Retinal pigment epithelial cell (primary cell): ENCODE data around the gene ACOX1.

Experiments used
- DNase-seq: peaks from one replicate; pipeline ENCODE4 v3.0.0-alpha.2; 2010; ENCODE audit warnings: low read depth
- H3K4me3 ChIP-seq: 2 replicates; pipeline ENCODE4 v1.5.1; 2011; ENCODE audit warnings: mild to moderate bottlenecking, low read length, control low read depth, moderate library complexity
- CTCF ChIP-seq: conservative IDR thresholded peaks from 2 replicates; pipeline ENCODE4 v1.5.1; 2011; ENCODE audit warnings: low read depth, low read length, control low read depth, inconsistent platforms

ACOX1 gene

GRCh38 chr17:75995385-75995925 is 16.5 kb upstream of the ACOX1 start:
- no peak for DNase-seq
- no peak for TF ChIP-seq CTCF
- H3K4me3 ChIP-seq, result no peak overlapping the region

GRCh38 chr17:75994802-75995370 is 15.9 kb upstream of the ACOX1 start:
- TF ChIP-seq CTCF, result no peak
- H3K4me3 ChIP-seq, result no peak overlapping the region
- no peak for DNase-seq

- no peak overlapping the region for H3K4me3 ChIP-seq
- DNase-seq, result no peak
- TF ChIP-seq CTCF, result no peak
Observed at GRCh38 chr17:75991396-75991795, 12.4 kb upstream of the ACOX1 start.

- no peak overlapping the region for H3K4me3 ChIP-seq
- no peak for TF ChIP-seq CTCF
- DNase-seq, result no peak
Observed at GRCh38 chr17:75987041-75987440, 8.1 kb upstream of the ACOX1 start.

- no peak for DNase-seq
- no peak overlapping the region for H3K4me3 ChIP-seq
- no peak for TF ChIP-seq CTCF
Observed at GRCh38 chr17:75985986-75986385, 7.0 kb upstream of the ACOX1 start.

- no peak for TF ChIP-seq CTCF
- DNase-seq, result peak; percentile 46
- H3K4me3 ChIP-seq, result no peak overlapping the region
Observed at GRCh38 chr17:75983501-75984181, 4.7 kb upstream of the ACOX1 start.
